SK-MEL-5 (cell line): ENCODE measurements around the gene KRT16. TPM values are rescaled to one million over a fixed set of nuclear protein-coding genes. Genes with fewer than 3 reads are reported as not detected.
"Not testable (repeated sequence)": the region's sequence is repeated elsewhere in the genome, so short reads cannot be mapped to it uniquely, and the experiment has no call there.

Experiments
- DNase-seq: peaks from one replicate; pipeline ENCODE4 v3.0.0-alpha.2; 2016; ENCODE audit warnings: low read depth, low spot score
- in situ Hi-C: cut with HindIII; loops from 2 replicates; pipeline ENCODE4 v1.10.0; 2016; ENCODE audit warnings: low sequenced_read_pairs, high pct_unique_total_duplicates, low pct_unique_long_range_greater_than_20kb
- total RNA-seq: library from RNA; depleted of rRNA; stranded (reverse); fragments of >200 nt; shearing (Covaris generic); gene quantifications from 2 replicates; pipeline ENCODE4 v1.2.3, GENCODE V29; 2014; rRNA removed

KRT16 gene
- total RNA-seq, 1 experiment from 2014 or later = not detected

DNA sequence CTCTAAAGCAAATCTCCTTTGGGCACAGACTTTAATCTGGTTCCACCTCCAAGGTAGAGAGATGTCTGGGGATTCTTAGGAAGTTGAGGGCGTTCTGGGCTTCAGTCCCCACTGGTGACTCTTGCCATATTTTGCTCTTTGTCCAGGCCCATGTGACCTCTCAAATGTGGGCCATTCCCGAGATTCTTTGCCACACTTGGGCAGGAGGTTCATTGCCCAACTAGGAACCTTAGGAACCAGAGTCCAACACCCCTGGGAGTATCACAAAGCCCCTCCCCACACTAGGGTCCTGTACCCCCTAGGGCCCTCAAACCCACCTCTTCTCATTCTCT is 32.4 kb downstream of the KRT16 start:
- DNase-seq = no peak
- in situ Hi-C loops = no loop called here

DNA sequence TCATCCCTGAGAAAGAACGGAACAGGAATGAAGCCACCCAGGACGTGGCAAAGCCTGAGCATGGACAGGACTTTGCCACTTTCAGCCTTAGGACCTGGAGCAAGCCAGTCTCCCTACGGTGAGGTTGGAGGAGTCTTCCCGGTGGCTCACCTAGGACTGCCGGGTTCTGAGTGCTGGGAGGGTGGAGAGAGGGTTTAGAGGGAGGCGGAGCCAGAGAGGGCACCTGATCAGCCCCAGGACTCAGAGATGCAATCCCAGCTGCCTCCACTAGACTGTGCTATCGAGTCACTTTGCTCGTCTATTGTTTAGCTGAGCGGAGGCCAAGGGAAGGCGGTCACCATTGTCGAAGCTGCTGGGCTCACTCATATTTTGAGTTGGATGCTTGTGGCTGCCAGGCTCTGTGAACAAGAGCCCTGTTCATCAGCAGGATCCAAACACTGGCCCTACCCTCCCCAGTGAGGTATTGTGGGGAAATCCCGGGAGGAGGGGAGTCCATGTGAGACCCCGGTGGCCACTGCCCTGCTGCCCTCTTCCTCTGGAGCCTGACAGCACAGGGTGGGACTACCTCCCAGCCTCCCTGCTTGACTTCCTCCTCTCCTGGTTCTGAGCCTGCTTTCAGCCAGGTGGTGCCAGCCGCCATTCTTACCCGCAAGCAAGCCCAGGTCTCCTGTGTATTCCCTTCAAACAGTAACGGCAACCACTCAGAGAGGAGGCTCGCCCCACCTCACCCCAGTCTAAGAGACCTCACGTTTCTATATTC is 32.9 kb downstream of the KRT16 start:
- in situ Hi-C loops = no loop called here
- DNase-seq = peak; percentile 93

DNA sequence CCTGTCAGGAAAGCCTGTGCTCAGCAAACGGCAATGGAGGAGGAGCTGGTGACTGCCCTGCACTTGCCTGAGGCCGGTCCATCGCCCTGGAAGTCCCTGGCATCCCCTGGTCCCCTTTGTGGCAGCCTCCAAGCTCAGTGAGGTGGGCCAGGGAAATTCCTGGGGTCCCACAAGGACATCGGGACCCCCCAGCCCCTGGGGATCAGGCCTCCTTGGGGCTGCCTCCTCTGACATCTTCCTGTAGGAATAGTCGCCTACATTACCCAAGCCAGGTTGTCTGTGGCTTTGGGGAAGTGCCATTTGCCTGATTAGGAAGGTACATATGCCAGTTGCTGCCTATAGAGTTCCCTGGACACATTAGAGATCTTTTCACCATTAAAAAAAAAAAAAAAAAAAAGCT is 33.6 kb downstream of the KRT16 start:
- in situ Hi-C loops = no loop called here
- no peak for DNase-seq

DNA sequence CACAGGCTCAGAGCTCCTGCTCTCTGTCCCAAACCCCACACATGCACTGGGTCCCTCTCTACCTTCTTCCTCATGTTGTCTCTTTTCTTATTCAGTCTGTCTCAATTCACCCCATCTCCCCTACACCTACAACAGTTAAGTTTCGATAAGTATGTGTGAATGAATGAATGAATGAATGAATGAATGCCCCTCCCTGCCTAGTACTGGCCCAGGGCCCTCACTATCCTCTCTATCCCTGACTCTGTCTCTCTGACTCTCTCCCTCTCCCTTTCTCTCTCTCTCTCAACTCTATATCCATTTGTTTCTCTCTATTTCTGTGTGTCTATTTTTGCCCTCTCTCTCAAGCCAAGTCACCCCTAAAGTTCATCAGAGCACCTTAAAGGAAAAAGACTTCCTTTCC is 34.0 kb downstream of the KRT16 start:
- no peak for DNase-seq
- in situ Hi-C loops = no loop called here

DNA sequence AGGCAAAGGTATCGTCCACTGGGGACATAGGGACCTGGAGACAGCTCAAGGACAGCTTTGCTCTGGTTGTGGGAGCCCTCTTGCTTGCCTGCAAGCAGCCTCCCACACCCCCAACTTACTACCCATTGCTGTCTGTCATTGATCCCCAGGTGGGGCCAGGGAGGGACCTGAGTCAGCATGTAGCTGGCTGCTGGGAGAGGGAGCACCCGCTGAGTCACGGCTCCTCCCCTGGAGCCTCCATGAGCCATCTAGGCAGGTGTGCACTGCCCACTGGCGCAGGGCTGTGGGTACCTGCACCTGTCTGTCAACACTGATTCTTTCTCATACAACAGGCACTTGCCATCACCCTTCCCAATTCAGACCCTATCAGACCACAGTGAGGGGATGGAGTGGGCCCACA is 35.8 kb downstream of the KRT16 start:
- in situ Hi-C loops, DNase-seq: not testable (repeated sequence)

DNA sequence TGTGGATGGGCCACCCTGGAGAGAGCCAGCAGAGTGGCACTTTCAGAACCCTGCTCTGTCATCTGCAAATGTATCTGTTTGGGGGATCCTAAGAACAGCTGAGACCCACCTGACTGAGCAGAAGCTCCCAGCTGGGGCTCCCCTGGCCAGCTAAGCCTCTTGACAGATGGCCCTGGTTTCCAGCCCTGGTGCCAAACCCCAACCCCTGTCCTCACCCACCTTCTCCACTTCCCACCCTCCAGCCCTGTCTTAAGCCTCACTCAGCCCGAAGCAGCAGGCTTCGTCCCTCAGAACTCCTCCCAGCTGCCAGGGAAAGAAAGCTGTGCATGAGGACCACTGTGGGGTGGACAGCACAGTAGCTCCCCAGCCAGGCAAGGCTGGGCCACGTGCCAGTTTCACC is 37.2 kb downstream of the KRT16 start:
- in situ Hi-C loops = no loop called here
- DNase-seq = no peak

DNA sequence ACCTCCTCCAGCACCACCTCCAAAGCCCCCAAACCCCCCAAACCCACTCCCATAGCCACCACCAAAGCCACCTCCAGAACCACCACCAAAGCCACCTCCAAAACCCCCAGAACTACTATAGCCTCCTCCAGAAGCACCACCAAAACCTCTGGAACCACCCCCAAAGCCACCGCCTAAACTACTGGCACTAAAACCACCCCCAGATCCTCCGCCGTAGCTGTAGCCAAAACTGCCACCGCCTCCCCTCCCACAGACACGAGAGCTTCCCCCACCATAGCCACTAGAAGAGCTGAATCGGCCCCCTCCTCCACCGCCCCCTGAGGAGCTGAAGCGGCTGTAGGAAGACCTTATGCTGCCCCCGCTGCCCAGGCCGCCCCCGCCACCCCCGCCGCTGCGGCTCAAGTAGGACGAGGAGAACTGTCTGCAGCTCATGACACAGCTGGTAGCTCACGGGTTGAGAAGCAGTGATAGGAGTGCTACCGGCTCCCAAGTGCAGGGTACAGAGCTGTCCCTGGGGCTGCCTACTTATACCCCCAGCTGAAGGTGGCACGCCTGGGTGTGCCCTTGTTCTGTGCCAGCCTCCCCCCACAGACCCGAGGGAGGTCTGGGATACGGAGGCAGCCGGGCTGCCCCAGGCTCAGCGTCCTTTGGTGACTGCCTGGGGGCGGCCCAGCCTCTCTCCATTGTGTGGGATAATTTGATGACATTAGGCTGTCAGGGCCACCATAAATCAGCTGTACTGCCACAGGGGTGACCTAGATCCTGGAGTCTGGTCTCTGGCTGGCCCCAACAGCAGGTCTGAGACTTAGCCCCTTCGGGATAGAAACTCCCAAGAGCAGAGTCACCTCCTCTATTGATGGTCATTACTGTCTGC is 40.8 kb downstream of the KRT16 start, which contains the start of gene KRT9:
Gene KRT9 (minus strand): TSS at position 499 of the 874 bp plus-strand sequence. CDS start 67 bp downstream, at position 432.
- in situ Hi-C loops = no loop called here

DNA sequence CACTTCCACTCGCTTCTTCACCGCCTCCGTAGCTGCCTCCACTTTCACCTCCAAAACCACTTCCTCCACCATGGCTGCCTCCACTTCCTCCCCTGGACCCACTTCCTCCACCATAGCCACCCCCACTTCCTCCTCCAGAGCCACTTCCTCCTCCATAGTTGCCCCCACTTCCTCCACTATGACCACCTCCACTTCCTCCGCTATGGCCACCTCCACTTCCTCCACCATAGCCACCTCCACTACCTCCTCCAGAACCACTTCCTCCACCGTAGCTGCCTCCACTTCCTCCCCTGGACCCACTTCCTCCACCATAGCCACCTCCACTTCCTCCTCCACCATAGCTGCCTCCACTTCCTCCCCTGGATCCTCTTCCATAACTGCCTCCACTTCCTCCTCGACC is 45.2 kb downstream of the KRT16 start:
- in situ Hi-C loops = no loop called here
- no peak for DNase-seq

More for the DNA sequence above, 40.8 kb downstream of the KRT16 start, which contains the start of gene KRT9:
- DNase-seq = no peak

DNA sequence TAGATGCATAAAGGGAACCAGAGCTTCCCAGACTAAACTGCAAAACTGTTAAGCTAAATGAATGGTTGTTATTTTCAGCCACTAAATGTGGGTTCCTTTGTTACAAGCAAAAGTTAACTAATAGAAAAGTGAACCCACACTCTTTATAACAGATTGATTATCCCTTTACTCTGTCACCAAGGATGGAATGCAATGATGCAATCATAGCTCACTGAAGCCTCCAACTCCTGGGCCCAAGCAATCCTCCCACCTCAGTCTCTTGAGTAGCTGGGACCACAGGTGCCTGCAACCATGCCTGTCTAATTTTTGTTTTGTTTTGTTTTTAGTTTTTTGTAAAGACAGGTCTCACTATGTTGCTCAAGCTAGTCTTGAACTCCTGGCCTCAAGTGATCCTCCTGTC is 47.2 kb downstream of the KRT16 start:
- DNase-seq = no peak
- in situ Hi-C loops = no loop called here

DNA sequence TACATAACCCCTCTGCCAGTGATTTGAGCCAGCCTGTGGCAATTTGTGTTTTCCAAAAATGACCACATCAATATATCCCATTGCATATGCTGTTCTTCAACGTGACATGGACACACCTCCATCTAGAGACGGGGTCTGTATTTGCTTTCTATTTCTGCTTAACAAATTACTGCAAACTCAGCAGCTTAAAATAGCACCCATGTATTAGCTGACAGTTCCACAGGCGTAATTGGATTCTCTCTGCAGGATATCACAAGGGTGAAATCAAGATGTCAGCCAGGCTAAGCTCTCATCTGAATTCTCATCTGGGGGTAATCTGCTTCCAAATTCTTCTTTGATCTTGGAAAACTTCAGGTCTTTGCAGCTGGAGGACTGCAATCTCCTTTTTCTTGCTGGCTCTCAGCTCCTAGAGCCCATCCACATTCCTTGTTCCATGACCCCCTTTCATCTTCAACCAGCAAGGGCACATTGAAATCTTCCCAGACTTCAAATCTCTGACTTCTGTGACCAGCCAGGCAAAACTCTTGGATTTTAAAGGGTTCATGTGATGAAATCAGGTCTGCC is 48.9 kb downstream of the KRT16 start:
- no peak for DNase-seq

DNA sequence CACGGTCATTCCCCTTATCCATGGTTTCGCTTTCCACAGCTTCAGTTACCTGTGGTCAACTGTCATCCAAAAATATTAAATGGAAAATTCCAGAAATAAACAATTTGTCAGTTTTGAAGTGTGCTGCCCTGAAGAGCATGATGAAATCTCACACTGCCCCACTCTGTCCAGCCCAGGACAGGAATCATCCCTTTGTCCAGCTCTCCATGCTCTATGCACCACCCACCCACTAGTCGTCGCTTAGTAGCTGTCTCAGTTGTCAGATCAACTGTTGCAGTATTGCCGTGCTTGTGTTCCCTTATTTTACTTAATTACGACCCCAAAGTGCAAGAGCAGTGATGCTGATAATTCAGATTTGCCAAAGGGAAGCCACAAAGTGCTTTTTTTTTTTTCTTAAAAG is 51.0 kb downstream of the KRT16 start:
- in situ Hi-C loops = no loop called here
- DNase-seq = no peak

More for the DNA sequence above, 48.9 kb downstream of the KRT16 start:
- in situ Hi-C loops = no loop called here

Other genes starting within 250 kb of the KRT16 start
- gene KRT33B, start 243.0 kb downstream of the KRT16 start, total RNA-seq = not detected in 2 replicates
- not detected in 2 replicates for gene KRT34, start 230.5 kb downstream of the KRT16 start, total RNA-seq
- gene KRT31, start 215.2 kb downstream of the KRT16 start, total RNA-seq = not detected in 2 replicates
- gene KRT37, start 188.2 kb downstream of the KRT16 start, total RNA-seq = not detected in 2 replicates
- gene KRT38, start 171.8 kb downstream of the KRT16 start, total RNA-seq = not detected in 2 replicates
- gene KRT32, start 145.4 kb downstream of the KRT16 start, total RNA-seq = not detected in 2 replicates
- gene KRT35, start 131.6 kb downstream of the KRT16 start, total RNA-seq = not detected in 2 replicates
- gene KRT36, start 122.9 kb downstream of the KRT16 start, total RNA-seq = not detected in 2 replicates
- gene KRT13, start 107.2 kb downstream of the KRT16 start, total RNA-seq = not detected in 2 replicates
- gene KRT15, start 93.9 kb downstream of the KRT16 start, total RNA-seq = 0.13 and 0.61 TPM in 2 replicates
- not detected in 2 replicates for gene KRT19, start 84.5 kb downstream of the KRT16 start, total RNA-seq
- gene KRT9, start 40.7 kb downstream of the KRT16 start, total RNA-seq = not detected in 2 replicates
- gene KRT14, start 25.9 kb downstream of the KRT16 start, total RNA-seq = not detected in 2 replicates
- not detected in 2 replicates for gene KRT17, start 11.8 kb upstream of the KRT16 start, total RNA-seq
- gene EIF1, start 76.1 kb upstream of the KRT16 start, total RNA-seq = 129 and 155 TPM in 2 replicates
- not detected in 2 replicates for gene GAST, start 99.6 kb upstream of the KRT16 start, total RNA-seq
- gene HAP1, start 121.9 kb upstream of the KRT16 start, total RNA-seq = 0.40 and 0.53 TPM in 2 replicates
- gene JUP, start 173.9 kb upstream of the KRT16 start, total RNA-seq = 0.50 and 0.83 TPM in 2 replicates
- gene P3H4, start 199.2 kb upstream of the KRT16 start, total RNA-seq = 29.9 and 31.2 TPM in 2 replicates
- gene FKBP10, start 200.2 kb upstream of the KRT16 start, total RNA-seq = 236 and 244 TPM in 2 replicates
- gene NT5C3B, start 223.5 kb upstream of the KRT16 start, total RNA-seq = 86.3 and 92.7 TPM in 2 replicates
- not detected in 2 replicates for gene KLHL10, start 225.1 kb upstream of the KRT16 start, total RNA-seq